ENCODE measurements around the gene VWA3B.
"Not testable (repeated sequence)": the region's sequence is repeated elsewhere in the genome, so short reads cannot be mapped to it uniquely, and the experiment has no call there.

VWA3B gene, protein sequence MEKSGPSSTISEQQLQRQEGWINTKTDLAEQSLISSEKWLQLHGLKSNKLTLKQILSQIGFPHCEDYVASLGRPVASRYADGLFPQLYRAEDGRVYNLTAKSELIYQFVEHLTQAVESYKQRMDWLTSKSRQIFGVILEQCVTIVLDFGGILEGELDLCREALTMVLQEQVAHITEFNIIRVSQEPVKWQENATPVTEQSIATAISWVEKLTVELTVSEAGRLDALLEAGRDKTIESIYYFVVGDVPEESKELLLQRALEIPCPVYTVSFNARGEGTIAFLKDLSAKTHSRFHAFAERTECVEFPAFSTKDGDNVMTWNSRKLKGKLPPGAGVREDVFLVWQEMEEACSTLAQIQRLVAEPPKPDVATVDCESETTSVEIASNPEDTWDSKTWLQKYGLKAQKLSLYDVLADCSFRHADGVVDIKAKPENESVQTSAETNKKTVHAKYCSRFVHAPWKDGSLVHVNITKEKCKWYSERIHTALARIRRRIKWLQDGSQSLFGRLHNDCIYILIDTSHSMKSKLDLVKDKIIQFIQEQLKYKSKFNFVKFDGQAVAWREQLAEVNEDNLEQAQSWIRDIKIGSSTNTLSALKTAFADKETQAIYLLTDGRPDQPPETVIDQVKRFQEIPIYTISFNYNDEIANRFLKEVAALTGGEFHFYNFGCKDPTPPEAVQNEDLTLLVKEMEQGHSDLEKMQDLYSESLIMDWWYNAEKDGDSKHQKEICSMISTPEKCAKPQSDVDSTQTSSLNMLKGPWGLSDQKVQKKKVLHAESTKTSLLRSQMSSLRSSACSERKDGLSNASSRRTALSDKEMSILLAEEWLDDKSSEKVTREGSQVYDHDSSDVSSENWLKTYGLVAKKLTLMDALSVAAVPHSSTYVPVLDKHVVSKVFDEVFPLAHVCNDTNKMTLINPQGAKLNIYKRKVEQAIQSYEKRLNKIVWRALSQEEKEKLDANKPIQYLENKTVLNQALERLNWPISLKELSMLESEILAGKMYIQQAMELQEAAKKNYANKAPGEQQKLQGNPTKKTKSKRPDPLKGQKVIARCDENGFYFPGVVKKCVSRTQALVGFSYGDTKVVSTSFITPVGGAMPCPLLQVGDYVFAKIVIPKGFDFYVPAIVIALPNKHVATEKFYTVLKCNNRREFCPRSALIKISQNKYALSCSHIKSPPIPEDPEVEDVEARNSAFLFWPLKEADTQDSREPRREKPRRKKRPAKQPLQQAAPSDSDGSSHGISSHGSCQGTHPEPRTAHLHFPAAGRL (N-terminal part only)

DNA sequence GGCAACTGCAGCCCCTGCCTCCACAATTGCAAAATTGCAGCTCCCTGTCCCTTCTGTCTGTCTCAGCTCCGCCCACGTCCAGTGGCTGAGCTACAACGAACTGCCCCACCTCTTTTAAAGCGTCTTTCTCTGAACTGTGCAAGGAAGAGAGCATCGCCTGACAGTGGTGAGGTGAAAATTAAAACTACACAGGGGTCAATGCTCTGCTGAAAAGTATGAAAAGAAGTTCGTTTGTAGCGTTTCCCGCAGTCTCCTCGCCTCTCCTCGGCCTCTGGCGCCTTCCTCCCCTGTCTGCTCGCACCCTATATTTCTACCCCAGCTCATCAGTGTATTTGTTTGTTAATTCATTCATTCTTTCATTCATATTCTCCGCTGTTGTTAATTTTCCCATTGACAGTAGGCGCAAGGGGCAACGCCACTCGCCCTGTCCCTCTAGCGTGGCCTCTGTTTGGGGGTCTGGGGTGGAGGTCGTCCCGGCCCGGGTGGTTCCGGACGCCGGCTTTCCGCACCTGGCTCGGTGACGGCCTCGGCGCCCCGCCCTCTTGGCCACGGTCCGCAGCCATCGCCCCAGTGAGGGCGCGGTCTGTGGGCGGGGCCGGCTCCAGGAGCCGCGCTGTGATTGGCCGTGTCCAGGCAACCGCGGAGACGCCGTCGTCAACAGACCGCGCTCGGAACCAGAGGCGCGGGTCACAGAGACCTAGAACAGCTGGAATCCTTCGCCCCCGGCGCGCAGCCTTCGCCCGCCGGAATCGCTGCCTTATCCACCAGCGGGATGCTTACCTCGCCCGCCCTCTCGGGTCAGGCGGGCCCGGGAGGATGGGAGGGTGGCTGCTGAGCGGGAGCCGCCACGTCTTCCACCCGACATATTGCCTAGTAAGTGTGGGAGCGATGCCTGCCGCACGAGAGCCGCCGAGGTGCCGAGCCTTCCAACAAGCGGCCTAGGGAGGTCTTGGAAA lies at the start of gene VWA3B:
VWA3B (plus strand) TSS at position 677 of the 956 bp plus-strand sequence. CDS start 5,926 bp downstream, outside the sequence.
- peak; percentile 58 for DNase-seq (ENCODE audit: low read depth)

DNA sequence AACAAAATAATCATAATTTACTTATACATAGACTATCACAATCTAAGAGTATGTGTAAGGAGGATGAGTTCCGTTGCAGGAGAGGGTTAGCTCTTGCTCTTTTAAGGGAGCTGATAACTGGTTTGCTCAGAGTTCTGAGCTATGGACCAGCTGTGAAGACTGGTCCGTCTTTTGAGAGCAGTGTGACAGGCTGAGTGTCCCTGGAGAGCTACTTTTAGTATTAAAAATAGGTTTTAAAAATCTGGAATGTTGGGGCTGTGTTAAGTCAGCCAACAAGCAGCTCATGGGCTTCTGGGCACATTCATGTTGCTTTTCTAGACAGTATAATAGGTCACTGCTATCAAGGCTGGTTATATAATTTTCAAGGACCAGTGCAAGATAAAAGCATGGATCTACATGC lies 49.8 kb upstream of the VWA3B start:
- no peak for DNase-seq (ENCODE audit: low read depth)

DNA sequence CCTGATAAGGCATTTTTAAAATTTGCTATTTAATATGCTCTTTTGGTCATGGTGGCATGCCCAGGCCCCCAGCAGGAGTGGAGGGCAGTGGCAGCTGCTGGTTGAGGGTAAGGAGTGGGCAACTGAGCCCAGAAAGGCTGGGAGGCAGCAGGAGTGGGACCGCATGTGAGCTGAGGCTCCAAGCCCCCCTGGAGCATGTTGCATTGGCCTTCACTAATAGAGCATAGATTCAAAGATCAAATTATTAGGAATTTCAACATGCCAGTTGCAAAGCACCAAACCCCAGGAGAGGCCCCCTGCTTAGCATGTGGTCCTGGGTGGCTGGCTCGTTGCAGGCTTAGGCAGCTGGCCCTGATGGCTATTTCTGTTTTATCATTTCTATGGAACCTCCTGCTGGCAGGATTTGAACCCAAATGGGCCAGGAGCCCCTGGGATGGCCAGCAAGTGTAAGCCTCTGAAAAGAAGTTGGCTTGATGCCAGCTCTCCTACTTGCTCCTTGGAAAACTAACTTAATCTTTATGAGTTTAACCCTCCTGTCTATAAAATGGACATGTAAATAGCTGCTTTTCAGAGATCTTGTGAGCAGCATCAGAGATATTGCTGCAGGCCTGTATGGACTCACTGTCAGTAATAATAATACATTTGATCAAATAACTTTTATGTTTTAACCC lies 49.2 kb upstream of the VWA3B start:
- no peak for DNase-seq (ENCODE audit: low read depth)

DNA sequence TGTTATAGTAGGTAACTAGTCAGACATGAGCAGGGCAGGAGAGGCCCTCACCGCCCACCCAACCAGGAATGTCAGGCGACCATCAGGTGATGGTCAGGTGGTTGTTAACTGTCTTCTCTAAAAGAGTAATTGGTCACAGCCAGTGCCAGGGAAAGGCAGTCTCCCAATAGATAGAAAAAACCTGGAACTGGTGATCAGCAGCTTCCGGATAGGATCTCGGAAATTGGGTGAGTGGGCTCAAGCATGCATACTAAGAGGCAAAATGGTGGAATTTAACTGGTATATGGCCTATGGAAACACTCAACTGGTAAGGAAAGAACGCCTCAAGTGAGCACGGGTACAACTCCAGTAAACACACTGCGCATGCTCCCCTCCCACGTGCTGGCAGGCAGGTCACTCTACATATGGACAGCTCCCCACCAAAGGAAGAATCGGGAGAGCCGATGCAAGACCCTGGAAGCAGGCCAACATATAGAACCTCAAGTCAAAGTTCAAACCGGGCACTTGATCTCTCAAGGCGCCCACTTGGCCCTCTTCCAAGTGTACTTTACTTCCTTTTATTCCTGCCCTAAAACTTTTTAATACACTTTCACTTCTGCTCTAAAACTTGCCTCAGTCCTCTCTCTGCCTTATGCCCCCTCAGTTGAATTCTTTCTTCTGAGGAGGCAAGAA lies 47.7 kb upstream of the VWA3B start:
- DNase-seq (ENCODE audit: low read depth) = no peak

DNA sequence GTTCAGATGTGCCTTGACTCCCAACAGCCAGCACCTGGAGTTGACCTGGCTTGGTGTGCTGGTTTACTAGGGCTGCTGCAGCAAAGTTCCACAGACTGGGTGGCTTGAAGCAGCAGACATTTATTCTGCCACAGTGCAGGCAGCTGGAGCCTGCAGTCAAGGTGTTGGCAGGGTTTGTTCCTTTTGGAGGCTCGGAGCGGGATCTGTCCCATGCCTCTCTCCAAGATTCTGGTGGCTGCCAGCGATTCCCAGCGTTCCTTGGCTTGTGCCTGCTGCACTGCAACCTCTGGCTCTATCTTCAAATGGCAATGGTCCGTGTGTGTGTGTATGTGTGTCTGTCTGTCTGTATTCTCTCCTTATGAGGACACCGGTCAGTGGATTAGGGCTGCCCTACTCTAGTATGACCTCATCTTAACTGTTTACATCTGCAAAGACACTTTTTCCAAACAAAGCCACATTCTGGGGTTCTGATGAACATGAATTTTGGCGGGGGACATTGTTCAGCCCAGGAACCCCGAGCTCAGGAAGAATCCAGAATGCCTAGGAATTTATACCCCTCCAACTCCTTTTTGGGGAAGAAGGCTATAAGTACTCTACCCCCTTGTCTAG lies 46.5 kb upstream of the VWA3B start:
- DNase-seq (ENCODE audit: low read depth) = no peak

DNA sequence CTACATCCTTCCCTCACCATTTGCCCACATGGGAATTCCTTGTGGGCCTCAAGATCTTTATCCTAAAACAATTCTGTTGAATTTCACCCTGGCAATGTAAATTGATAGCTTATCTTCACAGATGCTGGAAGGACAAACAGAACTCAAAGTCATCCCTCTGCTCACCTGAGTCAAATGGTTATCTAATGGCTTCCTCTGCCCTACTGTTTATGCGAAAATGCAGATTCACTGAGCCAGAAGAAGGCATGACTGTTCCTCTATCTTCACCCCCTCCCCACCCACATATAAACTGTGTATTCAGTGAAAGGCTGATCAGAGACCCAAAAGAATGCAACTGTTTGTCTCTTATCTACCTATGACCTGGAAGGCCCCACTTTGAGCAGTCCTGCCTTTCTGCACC lies 43.9 kb upstream of the VWA3B start:
- no peak for DNase-seq (ENCODE audit: low read depth)

DNA sequence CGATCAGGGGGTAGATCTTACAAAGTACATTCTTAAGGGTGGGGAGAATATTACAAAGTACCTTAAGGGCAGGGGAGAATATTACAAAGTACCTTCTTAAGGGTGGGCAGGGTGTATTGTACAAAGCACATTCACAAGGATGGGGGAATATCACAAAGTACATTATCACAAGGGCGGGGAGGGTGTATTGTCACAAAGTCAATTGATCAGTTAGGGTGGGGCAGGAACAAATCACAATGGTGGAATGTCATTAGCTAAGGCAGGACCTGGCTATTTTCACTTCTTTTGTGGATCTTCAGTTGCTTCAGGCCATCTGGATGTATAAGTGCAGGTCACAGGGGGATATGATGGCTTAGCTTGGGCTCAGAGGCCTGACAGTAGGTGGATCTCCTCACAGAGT lies 42.2 kb upstream of the VWA3B start:
- not testable (repeated sequence) for DNase-seq (ENCODE audit: low read depth)

DNA sequence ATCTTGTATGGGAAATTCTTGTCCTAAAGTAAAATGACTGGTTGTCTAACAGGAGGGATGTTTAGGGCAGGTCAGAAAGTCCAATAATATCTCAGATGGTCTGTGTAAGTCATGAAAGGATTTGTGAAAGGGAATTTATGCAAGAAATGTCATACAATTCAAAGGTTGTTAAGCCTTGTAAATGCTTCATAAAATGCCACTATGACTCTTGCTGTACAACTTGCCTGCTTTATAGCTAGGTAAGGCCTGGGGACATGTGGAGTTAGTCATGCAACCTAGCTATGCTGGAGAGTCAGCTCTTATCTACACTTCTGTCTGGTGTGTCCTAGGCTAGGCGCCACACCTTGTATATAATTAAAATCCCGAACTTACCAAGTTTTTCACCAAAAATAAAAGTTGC lies 36.9 kb upstream of the VWA3B start:
- no peak for DNase-seq (ENCODE audit: low read depth)

DNA sequence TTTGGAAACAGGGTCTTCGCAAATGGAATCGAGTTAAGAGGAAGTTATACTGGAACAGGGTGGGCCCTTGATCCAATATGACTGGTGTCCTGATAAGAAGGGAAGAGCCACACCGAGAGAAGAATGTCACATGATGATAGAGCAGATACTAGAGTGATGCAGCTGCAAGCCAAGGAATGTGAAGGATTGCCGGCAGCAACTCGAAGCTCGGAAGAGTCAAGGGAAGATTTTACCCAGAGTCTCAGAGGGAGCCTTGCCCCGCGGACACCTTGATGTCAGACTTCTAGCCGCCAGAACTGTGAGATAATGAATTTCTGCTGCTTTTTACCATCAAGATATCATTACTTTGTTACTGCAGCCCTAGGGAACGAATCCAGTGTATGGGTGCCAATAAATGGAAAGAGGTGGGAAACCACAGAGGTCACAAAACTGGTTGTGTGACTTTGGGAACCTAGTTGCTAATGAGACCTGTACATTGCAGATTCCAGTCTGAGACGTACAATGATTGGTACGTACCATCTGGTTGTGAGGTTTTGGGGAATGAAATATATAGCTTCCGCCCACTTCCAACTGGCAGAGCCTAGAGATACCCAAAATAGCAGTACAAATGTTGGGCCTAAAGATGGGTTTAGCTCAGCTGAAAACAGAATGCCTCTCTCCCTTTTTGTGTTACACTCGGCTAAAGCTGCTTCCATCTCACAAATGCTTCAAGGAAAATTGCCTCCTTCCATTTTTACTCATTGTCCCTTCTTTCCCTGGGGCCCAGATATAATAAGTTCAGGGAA lies 28.6 kb upstream of the VWA3B start:
- no peak for DNase-seq (ENCODE audit: low read depth)

DNA sequence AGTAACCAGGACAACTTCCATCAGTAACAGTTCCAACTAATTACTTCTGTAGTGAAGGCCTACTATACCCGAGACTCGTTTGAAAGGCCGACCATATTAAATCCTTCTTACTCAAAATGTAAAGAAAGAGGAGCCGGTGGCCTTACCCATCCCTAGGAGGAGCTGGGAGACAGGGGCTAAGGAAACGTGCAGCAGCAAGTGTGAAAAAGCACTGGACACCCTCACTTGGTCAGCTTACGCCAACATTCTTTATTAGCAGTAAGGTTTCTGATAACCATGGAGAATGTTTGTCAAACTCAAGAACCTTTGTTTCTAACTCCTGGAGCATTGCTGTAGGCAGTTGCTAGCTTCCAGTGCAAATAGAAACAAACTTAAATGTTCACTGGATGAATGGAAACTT lies 26.7 kb upstream of the VWA3B start:
- DNase-seq (ENCODE audit: low read depth) = no peak

DNA sequence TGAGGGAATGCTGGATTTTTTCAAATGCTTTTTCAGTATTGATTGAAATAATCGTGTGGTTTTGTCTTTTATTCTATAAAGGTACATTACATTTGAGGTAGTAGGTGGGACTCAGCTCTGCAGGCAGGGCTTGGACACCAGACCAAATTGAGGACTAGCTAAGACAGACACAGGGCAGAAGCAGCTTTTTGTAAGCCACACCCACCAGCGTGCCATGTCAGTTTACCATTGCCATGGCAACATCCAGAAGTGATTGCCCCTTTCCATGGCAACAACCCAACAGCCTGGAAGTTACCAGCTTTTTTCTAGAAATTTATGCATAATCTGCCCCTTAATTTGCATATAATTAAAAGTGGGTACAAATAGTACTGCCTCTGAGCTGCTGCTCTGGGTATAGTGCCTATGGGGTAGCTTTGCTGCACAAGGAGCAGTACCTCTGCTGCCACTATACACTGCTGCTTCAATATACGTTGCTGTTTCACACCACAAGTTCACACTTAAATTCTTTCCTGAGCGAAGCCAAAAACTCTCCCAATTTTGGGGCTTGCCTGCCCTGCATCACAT lies 23.6 kb upstream of the VWA3B start:
- no peak for DNase-seq (ENCODE audit: low read depth)

DNA sequence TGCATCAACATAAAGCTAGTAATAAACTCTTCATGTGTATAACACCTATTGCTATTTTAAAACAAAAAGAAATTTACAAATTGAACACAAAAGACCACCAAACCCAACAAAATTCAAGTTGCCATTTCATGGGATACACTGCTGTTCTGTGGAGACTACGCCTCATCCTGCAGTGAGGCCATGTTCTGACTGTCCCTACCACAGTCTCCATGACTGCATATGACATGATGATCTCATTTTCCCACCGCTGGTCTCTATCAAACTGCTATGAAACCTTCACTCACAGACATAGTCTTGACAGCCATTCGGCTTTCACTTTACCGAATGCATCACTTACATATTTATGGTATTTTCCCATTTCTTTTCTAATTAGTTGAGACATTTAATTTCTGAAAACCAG lies 21.2 kb upstream of the VWA3B start:
- DNase-seq (ENCODE audit: low read depth) = no peak

DNA sequence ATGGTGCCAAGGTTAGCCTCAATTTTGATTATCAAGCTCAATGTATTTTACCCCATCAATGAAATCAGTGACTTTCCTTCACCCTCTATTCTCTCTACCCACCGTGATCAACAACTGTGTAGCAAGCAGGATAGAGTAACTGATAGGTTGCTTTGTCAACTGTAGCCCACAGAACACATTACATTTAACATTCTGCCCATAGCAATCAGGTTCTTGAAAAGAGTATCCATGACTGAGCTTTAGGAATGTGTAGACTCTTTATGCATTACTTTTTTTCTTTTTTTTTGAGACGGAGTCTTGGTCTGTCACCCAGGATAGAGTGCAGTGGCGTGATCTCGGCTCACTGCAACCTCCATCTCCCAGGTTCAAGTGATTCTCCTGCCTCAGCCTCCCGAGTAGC lies 19.8 kb upstream of the VWA3B start:
- DNase-seq (ENCODE audit: low read depth) = no peak

DNA sequence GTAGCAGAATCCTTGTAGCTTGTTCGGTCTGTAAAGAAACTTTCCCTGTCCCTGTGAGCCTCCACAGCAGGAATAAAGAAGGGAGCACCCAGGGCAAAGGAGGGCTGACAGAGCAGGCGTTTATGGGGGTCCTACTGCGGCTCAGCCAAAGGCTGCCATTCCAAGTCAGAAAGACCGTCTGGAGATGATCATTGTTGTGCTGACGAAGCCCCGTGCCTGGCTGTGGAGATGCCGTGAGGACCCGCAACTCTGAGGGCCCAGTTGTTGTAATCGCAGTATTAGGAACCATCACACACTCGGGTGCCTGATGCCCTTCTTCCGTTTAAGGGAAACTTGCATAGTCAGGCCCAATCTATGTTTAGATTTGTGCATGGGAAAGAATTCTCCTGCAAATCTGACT lies 16.9 kb upstream of the VWA3B start:
- DNase-seq (ENCODE audit: low read depth) = no peak

DNA sequence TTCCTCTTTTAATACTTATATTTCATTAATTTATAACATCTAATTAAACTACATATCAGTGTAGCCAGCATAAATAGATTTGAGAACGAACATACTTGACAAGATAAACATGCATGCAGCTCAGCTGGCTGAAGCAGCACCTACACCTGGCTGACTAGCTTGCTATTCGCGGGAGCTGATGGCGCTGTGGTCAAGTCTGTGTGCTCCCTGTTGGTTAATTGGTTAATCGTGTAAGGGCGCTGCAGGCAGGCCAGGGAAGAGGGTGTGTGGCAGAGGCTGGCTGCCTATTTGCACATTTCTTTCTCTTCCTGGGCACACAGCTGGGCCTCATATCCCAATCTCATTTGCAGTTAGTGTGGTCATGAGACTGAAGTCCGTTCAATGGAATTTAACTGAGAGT lies 14.5 kb upstream of the VWA3B start:
- DNase-seq (ENCODE audit: low read depth) = no peak

DNA sequence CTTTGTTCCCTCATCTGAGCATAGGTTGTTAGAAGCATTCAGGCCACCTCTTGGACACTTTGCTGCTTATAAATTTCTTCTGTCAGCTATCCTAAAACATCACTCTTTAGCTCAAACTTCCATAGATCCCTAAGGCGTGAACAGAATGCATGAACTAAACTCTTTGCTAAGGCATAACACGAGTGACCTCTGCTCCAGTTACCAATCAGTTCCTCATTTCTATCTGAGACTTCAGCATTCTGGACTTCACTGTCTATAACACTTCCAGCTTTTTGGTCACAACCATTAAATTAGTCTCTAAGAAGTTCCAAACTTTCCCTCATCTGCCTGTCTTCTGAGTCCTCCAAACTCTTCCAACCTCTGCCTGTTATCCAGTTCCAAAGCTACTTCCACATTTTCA lies 8.3 kb upstream of the VWA3B start:
- DNase-seq (ENCODE audit: low read depth) = no peak

DNA sequence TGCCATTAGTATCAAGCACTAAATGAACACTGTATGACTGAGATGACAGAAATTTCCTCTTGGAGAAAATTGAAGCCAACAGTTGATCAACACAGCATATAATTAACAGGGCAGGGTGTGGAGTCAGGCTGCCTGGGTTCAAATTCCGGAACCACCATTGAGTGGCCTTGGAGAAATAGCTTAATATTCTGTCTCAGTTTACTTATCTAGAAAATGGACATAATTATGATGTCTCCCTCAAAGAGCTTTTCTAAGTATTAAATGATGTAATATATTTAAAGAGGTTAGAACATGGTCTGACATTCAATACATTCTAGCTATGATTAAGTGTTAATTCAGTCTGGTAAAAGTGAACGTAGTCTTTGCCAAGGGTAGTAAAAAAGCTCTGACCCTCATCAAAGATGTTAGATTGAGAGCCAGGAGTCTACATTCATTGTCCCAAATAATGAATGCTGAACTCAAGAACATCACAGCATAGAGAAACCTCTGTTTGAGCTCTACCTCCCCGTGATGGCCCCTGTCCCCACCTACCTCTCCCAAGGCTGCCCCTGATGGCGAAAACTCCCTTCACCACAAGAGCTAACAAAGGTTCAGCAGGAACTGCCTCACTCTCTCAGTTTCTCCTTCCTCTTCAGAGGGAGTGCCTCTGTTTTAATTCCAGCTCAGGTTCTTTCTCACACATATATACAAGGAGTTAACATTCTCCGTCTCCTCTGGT lies 2.7 kb upstream of the VWA3B start:
- no peak for DNase-seq (ENCODE audit: low read depth)

DNA sequence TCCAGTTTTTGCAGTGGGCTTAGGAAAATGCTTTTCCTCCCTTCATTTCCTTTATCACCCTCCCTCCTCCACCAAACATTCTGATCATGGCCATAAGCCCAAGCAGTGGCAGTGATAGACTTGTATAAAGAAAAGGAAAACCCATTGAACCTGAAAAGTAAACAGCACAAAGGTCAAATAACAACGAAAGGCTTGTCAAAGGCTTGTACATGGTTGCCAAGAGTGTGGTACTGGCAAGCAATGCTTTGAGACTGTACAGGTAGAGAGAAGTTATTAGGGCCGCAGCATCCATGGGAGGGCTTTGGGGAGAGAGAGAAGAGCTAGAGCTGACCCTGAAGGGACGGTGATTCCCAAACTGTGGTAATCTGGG lies 2.1 kb upstream of the VWA3B start:
- no peak for DNase-seq (ENCODE audit: low read depth)
